ENCODE data around the gene LCN15.
A peak's percentile ranks its signal among the peaks of the same experiment; 100 is the strongest.

LCN15 gene

GRCh38 chr9:136764301-136764891 is at the start of gene LCN15:
LCN15 (minus strand) TSS chr9:136764518; CDS start chr9:136764488, 30 bp downstream.
- no peak for TF ChIP-seq CTCF (IDR thresholded peaks at IDR 0.05; ENCODE audit: extremely low read depth, missing control alignments)
- peak; percentile 4 for DNase-seq (ENCODE audit: low spot score)

- no peak for TF ChIP-seq CTCF (IDR thresholded peaks at IDR 0.05; ENCODE audit: extremely low read depth, missing control alignments)
- no peak for DNase-seq (ENCODE audit: low spot score)
These were observed 44.5 kb upstream of the LCN15 start for GRCh38 chr9:136808806-136809158.

GRCh38 chr9:136808075-136808805 is 43.9 kb upstream of the LCN15 start:
- peak; percentile 0 for TF ChIP-seq CTCF (IDR thresholded peaks at IDR 0.05; ENCODE audit: extremely low read depth, missing control alignments)
- peak; percentile 67 for DNase-seq (ENCODE audit: low spot score)

GRCh38 chr9:136807281-136808074 is 43.2 kb upstream of the LCN15 start, which contains the start of gene RABL6:
RABL6 (plus strand) TSS chr9:136807948; CDS start chr9:136808197, 249 bp downstream.
- TF ChIP-seq CTCF (IDR thresholded peaks at IDR 0.05; ENCODE audit: extremely low read depth, missing control alignments) = no peak
- DNase-seq (ENCODE audit: low spot score) = peak; percentile 100

DNA sequence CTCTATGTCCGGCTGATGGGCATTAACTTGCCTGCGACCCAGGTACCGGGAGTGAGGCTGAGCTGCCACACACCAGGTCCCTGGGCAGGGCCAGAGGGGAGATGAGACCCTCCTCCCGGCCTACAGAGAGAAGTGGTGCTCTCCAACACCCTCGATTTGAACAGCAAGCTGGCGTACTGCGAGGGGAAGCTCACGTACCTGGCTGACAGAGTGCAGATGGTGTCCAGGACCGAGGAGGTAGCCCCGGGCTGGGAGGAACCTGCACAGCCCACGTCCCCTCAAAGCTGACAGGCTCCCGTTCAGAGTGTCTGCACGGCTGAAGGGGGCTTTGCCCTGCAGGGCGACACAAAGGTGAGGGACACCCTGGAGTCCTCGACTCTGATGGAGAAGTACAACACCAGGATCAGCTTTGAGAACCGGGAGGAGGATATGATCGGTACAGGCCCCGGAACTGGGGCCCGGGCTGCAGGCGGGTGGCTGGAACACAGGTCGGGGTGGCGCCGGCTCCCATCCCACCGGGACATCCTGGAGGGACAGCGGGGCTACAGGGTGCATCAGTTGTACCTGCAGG is 42.4 kb upstream of the LCN15 start:
- no peak for DNase-seq (ENCODE audit: low spot score)
- TF ChIP-seq CTCF (IDR thresholded peaks at IDR 0.05; ENCODE audit: extremely low read depth, missing control alignments) = no peak

- peak; percentile 8 for DNase-seq (ENCODE audit: low spot score)
- no peak for TF ChIP-seq CTCF (IDR thresholded peaks at IDR 0.05; ENCODE audit: extremely low read depth, missing control alignments)
These were observed 41.7 kb upstream of the LCN15 start for GRCh38 chr9:136806067-136806466.
